ENCODE results near the gene BEGAIN.
A peak's percentile ranks its signal among the peaks of the same experiment; 100 is the strongest.

Gene BEGAIN

DNA sequence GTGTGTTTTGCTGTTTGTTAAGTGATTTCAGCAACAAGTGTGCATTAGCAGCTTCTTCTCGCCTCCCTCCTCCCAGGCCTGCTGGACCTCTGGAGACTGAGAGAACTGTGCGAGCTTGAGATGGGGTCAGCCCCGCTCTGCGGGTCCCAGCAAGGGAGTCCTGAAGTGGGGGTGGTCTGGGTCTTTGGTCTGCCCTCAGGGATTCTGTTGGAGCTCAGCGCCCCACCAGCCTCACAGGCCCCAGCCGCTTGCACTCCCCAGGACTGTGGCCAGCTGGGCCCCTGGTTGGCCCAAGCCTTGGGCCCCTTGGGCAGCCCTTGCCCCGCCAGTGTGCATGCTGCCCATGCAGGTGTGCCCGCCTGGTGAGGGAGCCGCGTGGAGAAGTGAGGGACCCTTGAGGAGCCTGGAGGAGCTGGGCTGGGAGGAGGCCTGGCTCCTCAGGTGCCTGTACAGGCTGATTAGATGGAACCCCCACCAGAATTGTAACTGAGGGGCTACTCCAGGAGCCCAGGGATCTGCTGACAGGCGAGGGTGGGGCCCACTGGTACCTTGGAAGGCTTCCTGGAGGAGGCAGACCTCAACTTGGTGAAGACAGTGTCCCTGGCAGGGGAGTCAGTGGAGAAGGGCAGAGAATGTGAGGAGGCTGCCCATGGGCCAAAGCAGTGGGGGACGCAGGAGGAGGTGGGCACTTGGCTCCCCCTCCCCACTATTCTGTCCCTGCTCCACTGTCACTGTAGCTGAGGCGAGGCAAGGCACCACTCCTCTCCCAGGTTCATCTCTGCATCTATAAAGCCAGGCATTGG, 56.7 kb downstream of the BEGAIN start:
- no peak for ATAC-seq (ENCODE audit: insufficient read depth, low read depth)
- no peak overlapping the region for H3K4me3 ChIP-seq (ENCODE audit: low read depth in 1 of 2, low read length in 2 of 2)
- peak overlapping the region; percentile 6; the same call in 1 of the 2 replicates for H3K27ac ChIP-seq (ENCODE audit: low read length)
- no peak overlapping the region for H2AFZ ChIP-seq (ENCODE audit: low read depth, low read length)
- H4K20me1 ChIP-seq (ENCODE audit: insufficient read depth, low read length): no peaks in the 10 kb centered on the region
- no peak overlapping the region for H3K9ac ChIP-seq (ENCODE audit: low read depth, low read length)
- peaks cover 23% of the 10 kb centered on the region for H3K36me3 ChIP-seq (ENCODE audit: insufficient read depth, low read length)
- no peak overlapping the region for H3K4me2 ChIP-seq (ENCODE audit: insufficient read depth, low read length)
- no peak for TF ChIP-seq EZH2 (IDR thresholded peaks at IDR 0.05; ENCODE audit: borderline replicate concordance, low read depth, low read length, severe bottlenecking)
- TF ChIP-seq, protein P1, sequence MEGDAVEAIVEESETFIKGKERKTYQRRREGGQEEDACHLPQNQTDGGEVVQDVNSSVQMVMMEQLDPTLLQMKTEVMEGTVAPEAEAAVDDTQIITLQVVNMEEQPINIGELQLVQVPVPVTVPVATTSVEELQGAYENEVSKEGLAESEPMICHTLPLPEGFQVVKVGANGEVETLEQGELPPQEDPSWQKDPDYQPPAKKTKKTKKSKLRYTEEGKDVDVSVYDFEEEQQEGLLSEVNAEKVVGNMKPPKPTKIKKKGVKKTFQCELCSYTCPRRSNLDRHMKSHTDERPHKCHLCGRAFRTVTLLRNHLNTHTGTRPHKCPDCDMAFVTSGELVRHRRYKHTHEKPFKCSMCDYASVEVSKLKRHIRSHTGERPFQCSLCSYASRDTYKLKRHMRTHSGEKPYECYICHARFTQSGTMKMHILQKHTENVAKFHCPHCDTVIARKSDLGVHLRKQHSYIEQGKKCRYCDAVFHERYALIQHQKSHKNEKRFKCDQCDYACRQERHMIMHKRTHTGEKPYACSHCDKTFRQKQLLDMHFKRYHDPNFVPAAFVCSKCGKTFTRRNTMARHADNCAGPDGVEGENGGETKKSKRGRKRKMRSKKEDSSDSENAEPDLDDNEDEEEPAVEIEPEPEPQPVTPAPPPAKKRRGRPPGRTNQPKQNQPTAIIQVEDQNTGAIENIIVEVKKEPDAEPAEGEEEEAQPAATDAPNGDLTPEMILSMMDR (IDR thresholded peaks at IDR 0.05; ENCODE audit: borderline replicate concordance, extremely low read depth, low read length, poor library complexity, severe bottlenecking): no peak
- peak; percentile 4 for DNase-seq
- no peaks in the 10 kb centered on the region for H3K9me3 ChIP-seq (ENCODE audit: insufficient read depth, low read length, severe bottlenecking)
- no peaks in the 10 kb centered on the region for H3K27me3 ChIP-seq (ENCODE audit: insufficient read depth, low read length, poor library complexity)
- no peaks in the 10 kb centered on the region for H3K79me2 ChIP-seq (ENCODE audit: insufficient read depth, low read length)
- H3K4me1 ChIP-seq (ENCODE audit: insufficient read depth, low read length): peaks cover 47% of the 10 kb centered on the region

DNA sequence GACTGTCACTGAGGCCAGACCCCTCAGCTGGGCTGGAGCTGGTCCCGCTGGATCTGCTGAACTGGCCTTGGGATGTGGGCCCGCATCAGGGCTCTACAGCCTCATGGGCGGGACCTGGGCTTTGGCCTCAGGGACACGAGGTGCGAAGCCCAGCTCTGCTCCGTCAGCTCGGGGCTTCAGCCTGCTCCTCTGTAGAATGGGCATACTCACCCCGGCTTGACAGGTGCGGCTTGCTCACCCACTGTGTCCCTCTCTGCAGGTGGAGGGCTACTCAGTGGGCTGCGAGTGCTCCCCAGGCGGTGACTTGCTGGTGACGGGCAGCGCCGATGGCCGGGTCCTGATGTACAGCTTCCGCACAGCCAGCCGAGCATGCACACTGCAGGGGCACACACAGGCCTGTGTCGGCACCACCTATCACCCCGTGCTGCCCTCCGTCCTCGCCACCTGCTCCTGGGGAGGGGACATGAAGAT, 57.6 kb downstream of the BEGAIN start:
- H3K4me1 ChIP-seq (ENCODE audit: insufficient read depth, low read length): peaks cover 38% of the 10 kb centered on the region
- H4K20me1 ChIP-seq (ENCODE audit: insufficient read depth, low read length): no peaks in the 10 kb centered on the region
- DNase-seq: peak; percentile 3
- no peak overlapping the region for H3K4me2 ChIP-seq (ENCODE audit: insufficient read depth, low read length)
- H3K9me3 ChIP-seq (ENCODE audit: insufficient read depth, low read length, severe bottlenecking): no peaks in the 10 kb centered on the region
- no peak overlapping the region for H3K4me3 ChIP-seq (ENCODE audit: low read depth in 1 of 2, low read length in 2 of 2)
- no peak overlapping the region; the same call in 1 of the 2 replicates for H3K27ac ChIP-seq (ENCODE audit: low read length)
- no peak overlapping the region for H3K9ac ChIP-seq (ENCODE audit: low read depth, low read length)
- no peaks in the 10 kb centered on the region for H3K27me3 ChIP-seq (ENCODE audit: insufficient read depth, low read length, poor library complexity)
- TF ChIP-seq, protein P1 (IDR thresholded peaks at IDR 0.05; ENCODE audit: borderline replicate concordance, extremely low read depth, low read length, poor library complexity, severe bottlenecking): no peak
- TF ChIP-seq EZH2 (IDR thresholded peaks at IDR 0.05; ENCODE audit: borderline replicate concordance, low read depth, low read length, severe bottlenecking): no peak
- no peak overlapping the region for H2AFZ ChIP-seq (ENCODE audit: low read depth, low read length)
- no peaks in the 10 kb centered on the region for H3K79me2 ChIP-seq (ENCODE audit: insufficient read depth, low read length)
- H3K36me3 ChIP-seq (ENCODE audit: insufficient read depth, low read length): peaks cover 23% of the 10 kb centered on the region
- no peak for ATAC-seq (ENCODE audit: insufficient read depth, low read depth)

DNA sequence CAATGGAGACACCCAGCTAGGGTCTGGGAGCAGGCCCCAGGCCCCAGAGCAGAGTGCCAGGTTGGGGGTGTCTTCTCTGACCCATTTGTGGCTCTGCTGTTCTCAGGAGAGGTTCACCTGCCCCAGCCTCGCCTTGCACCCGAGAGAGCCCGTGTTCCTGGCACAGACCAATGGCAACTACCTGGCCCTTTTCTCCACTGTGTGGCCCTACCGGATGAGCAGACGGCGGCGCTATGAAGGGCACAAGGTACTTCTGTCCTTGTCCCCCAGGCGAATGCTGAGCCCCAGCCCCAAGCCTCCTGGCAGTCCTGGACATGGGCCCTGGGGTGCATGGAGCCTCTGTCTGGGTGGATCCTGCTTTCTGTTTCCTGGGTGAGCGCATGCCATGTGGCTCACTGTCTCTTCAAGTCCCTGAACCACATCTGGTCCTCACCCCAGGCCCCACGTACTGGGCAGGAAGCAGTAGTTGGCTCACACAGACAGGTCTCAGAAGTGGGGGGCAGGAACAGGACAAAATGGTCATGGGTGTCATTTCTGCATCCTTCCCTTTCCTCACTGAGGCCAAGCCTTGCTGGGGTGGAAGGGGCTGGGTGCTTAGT, 58.2 kb downstream of the BEGAIN start:
- Histone ChIP-seq H4K20me1 (ENCODE audit: insufficient read depth, low read length) (no peaks in the 10 kb centered on the region), H3K4me1 (ENCODE audit: insufficient read depth, low read length) (peaks cover 32% of the 10 kb centered on the region), H3K9ac (ENCODE audit: low read depth, low read length) (no peak overlapping the region), H3K79me2 (ENCODE audit: insufficient read depth, low read length) (no peaks in the 10 kb centered on the region), H3K27ac (ENCODE audit: low read length) (no peak overlapping the region; the same call in none of the 2 replicates), H3K4me2 (ENCODE audit: insufficient read depth, low read length) (no peak overlapping the region), H3K4me3 (ENCODE audit: low read depth in 1 of 2, low read length in 2 of 2) (no peak overlapping the region), H3K27me3 (ENCODE audit: insufficient read depth, low read length, poor library complexity) (no peaks in the 10 kb centered on the region), H3K36me3 (ENCODE audit: insufficient read depth, low read length) (peaks cover 23% of the 10 kb centered on the region), H3K9me3 (ENCODE audit: insufficient read depth, low read length, severe bottlenecking) (no peaks in the 10 kb centered on the region), H2AFZ (ENCODE audit: low read depth, low read length) (no peak overlapping the region)
- TF ChIP-seq, protein P1 (IDR thresholded peaks at IDR 0.05; ENCODE audit: borderline replicate concordance, extremely low read depth, low read length, poor library complexity, severe bottlenecking): no peak
- no peak for TF ChIP-seq EZH2 (IDR thresholded peaks at IDR 0.05; ENCODE audit: borderline replicate concordance, low read depth, low read length, severe bottlenecking)
- peak; percentile 30 for DNase-seq
- no peak for ATAC-seq (ENCODE audit: insufficient read depth, low read depth)

Data from DND-41 (cell line).